ENCODE results near the gene ANKRD6.
A peak's percentile ranks its signal among the peaks of the same experiment; 100 is the strongest.

The ANKRD6 gene

GRCh38 chr6:89434150-89434499 lies 1.2 kb downstream of the ANKRD6 start:
- peak overlapping the region; percentile 62 for H3K4me3 ChIP-seq (ENCODE audit: low read length)
- TF ChIP-seq CTCF (conservative IDR thresholded peaks at IDR 0.05; ENCODE audit: low read depth, low read length) = no peak
- no peak for DNase-seq (ENCODE audit: low read depth)

DNA sequence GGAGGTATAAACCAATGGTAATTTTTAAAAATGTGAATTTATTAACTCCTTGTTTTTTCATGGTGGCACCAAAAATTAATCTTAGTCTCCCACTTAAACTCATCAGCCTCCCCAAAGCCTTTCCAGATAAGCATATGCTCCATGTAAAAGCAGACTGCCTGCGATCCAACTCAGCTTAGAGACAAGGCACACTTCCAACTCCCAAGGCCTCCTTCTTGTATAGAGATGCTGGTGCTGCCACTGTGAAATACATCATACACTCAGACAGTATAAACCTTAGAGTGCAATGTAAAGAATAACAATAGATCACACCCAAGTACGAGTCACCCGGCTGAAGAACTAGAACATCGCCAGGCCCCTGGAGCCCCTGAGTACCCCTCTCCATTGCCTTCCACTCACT lies 2.0 kb downstream of the ANKRD6 start:
- H3K4me3 ChIP-seq (ENCODE audit: low read length) = no peak overlapping the region
- TF ChIP-seq CTCF (conservative IDR thresholded peaks at IDR 0.05; ENCODE audit: low read depth, low read length) = no peak
- no peak for DNase-seq (ENCODE audit: low read depth)

GRCh38 chr6:89436226-89436625 lies 3.3 kb downstream of the ANKRD6 start:
- no peak for TF ChIP-seq CTCF (conservative IDR thresholded peaks at IDR 0.05; ENCODE audit: low read depth, low read length)
- H3K4me3 ChIP-seq (ENCODE audit: low read length) = no peak overlapping the region
- DNase-seq (ENCODE audit: low read depth) = no peak

- TF ChIP-seq CTCF (conservative IDR thresholded peaks at IDR 0.05; ENCODE audit: low read depth, low read length) = no peak
- H3K4me3 ChIP-seq (ENCODE audit: low read length) = no peak overlapping the region
- no peak for DNase-seq (ENCODE audit: low read depth)
These were observed 5.3 kb downstream of the ANKRD6 start for GRCh38 chr6:89438248-89438647.

GRCh38 chr6:89439014-89439413 lies 6.1 kb downstream of the ANKRD6 start:
- DNase-seq (ENCODE audit: low read depth) = no peak
- H3K4me3 ChIP-seq (ENCODE audit: low read length) = no peak overlapping the region
- no peak for TF ChIP-seq CTCF (conservative IDR thresholded peaks at IDR 0.05; ENCODE audit: low read depth, low read length)

GRCh38 chr6:89440200-89440599 lies 7.2 kb downstream of the ANKRD6 start:
- no peak for DNase-seq (ENCODE audit: low read depth)
- no peak for TF ChIP-seq CTCF (conservative IDR thresholded peaks at IDR 0.05; ENCODE audit: low read depth, low read length)
- H3K4me3 ChIP-seq (ENCODE audit: low read length) = no peak overlapping the region

DNA sequence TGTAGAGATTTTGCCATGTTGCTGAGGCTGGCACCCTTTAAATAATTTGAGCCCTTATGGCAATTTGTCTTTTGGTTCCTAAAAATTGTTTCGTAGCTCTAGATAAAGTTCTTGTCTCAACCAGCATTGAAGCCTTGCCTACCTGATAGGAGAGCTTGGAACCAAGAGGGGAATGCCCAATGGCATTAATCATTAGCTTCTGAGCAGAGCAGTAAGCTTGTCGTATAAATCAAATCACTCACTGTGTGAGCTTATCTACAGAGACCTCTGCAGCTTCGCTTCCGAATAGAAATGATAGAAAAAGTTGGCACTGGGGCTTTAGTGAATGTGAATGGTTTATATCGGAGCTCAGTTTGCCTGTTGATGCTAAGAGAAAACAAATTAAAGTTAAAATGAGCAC lies 10.7 kb downstream of the ANKRD6 start:
- no peak for TF ChIP-seq CTCF (conservative IDR thresholded peaks at IDR 0.05; ENCODE audit: low read depth, low read length)
- no peak for DNase-seq (ENCODE audit: low read depth)
- H3K4me3 ChIP-seq (ENCODE audit: low read length) = no peak overlapping the region

All from retinal pigment epithelial cell (primary cell).